Measurements from ENCODE around the gene DHX8.

The DHX8 gene

DNA sequence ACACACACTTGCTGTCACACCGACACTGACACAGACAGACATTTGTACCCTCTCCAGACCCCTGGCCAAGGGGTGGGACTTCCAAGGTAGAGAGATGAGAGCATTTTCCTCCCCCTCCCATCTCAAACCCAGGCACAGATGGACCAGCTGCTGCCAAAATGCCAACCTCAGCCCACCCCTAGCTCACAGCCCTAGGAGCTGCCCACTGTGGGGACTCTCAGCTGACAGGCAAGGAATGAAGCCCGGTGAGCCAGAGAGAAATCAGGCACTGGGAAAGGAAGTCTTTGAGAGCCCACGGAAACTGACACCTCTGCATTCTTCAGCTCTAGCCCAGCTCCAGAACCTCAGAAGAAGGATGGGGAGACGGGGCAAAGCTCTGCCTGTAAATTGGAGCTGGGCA is 59.5 kb downstream of the DHX8 start:
- TF ChIP-seq, protein P1, sequence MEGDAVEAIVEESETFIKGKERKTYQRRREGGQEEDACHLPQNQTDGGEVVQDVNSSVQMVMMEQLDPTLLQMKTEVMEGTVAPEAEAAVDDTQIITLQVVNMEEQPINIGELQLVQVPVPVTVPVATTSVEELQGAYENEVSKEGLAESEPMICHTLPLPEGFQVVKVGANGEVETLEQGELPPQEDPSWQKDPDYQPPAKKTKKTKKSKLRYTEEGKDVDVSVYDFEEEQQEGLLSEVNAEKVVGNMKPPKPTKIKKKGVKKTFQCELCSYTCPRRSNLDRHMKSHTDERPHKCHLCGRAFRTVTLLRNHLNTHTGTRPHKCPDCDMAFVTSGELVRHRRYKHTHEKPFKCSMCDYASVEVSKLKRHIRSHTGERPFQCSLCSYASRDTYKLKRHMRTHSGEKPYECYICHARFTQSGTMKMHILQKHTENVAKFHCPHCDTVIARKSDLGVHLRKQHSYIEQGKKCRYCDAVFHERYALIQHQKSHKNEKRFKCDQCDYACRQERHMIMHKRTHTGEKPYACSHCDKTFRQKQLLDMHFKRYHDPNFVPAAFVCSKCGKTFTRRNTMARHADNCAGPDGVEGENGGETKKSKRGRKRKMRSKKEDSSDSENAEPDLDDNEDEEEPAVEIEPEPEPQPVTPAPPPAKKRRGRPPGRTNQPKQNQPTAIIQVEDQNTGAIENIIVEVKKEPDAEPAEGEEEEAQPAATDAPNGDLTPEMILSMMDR (conservative IDR thresholded peaks at IDR 0.05; ENCODE audit: low read depth, low read length): no peak
- no peak for DNase-seq (ENCODE audit: low read depth)
- no peak overlapping the region for H3K4me3 ChIP-seq (ENCODE audit: low read length)

DNA sequence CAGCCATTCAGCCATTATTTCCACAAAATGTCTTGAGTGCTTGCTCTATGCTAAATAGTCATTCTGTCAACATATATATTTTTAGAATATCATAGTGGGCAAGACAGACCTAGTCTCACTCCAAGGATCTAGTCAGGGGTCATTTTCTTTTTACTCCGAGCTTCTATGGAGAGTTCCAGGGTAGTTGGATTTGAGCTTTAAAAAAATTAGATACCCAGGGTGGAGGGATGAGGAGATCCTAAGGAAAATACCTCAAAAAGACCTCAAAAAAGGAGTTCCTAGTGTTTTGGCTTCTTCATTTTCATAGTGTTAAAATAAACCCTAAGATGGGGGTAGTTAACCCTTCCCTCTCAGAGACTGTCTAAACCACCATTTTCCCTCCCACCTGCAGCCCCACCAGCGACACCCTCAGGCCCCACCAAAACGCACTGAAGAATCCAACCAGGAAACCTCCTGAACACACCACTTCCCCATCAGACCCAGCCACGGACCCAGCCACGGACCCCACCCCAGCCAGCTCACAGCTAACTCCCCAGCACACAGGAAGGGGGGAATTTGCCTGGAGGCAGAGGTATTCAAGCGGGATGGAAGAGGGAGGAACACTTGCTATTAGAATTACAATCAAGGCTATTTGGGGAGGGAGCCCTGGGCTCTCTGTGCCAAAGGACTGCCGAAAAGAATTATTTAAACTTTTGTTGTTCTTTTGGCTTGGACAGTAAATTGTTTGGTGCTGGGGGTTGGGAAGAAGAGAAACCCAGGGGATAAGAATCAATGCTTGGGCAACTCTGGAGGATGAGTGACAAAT is 60.2 kb downstream of the DHX8 start:
- DNase-seq (ENCODE audit: low read depth): no peak
- TF ChIP-seq, protein P1 (conservative IDR thresholded peaks at IDR 0.05; ENCODE audit: low read depth, low read length): peak; percentile 3
- no peak overlapping the region for H3K4me3 ChIP-seq (ENCODE audit: low read length)

DNA sequence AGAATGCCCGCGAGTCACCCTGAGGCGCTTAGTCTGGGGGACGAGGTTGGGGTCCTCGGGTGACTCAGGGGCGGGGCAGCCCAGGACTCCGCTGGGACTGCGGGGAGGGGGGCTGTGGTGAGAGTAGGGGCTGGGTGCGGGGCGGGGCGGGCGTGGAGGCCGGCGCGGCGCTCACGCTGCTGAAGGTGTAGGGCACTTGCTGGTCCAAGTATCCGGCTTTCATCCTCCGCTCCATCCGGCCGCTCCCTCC is 61.5 kb downstream of the DHX8 start:
- DNase-seq (ENCODE audit: low read depth): no peak
- TF ChIP-seq, protein P1 (conservative IDR thresholded peaks at IDR 0.05; ENCODE audit: low read depth, low read length): no peak
- peak overlapping the region; percentile 60 for H3K4me3 ChIP-seq (ENCODE audit: low read length)

DNA sequence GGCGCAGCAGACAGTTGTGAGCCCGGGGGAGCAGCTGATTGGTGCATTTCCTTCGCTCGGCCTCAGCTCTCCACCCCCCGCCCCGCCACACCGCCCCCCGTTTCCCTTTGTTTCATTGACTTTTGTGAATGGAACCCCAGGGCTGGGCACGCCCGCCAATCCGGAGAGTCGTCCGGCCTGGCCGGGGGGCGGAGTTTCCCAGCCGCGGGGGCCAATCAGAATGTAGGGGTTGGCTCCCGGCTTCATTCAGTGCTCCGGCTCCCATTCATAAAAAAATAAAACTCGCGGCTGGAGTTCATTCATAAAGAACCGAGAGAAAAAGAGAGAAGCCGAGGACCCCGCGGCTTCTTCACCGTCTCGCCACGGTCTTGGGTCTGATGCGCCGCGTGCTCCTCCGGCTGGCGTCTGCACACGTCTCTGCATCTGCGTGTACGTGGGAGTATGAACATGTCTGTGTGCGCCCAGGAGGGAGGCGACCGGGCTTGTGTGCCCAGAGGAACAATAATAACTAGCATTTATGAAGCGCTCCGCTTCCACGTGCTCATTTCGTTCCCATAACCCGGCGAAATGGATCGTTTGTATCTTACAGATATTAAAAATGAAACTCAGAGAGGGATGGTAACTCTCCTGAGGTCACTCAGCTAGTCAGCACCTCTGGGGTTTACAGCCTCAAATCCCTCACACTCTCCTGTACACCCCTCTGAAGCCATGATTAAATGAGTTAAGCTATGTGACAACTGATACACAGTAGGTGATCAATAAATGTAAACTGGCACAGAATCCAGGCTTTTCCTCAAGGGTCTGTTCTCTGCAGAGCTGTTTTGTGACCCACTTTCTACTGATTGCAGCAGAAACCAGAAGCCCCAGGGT is 62.8 kb downstream of the DHX8 start, which contains the start of gene ETV4:
ETV4 (minus strand) TSS at position 22 of the 870 bp plus-strand sequence. CDS start 723 bp downstream, outside the sequence.
- peak; percentile 59 for DNase-seq (ENCODE audit: low read depth)
- TF ChIP-seq, protein P1 (conservative IDR thresholded peaks at IDR 0.05; ENCODE audit: low read depth, low read length): no peak
- H3K4me3 ChIP-seq (ENCODE audit: low read length): peak within 1 kb of the TSS; percentile 60

DNA sequence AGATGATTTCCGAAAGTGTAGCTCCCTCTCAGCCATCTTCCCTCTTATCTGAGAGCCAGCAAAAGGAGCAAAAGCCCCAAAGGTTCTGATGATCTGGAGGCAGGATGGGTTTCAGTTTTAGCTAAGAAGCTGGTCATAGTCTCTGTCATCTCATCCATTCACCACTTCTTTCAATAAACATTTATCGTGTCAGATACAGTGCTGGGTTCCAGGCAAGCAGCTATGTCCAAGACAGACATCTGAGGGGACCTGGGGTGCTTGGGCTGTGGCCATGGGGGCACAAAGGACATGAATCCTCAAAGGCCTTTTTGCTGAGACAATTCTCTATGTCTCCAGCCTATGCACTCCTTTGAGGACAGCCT is 63.4 kb downstream of the DHX8 start:
- no peak for DNase-seq (ENCODE audit: low read depth)
- no peak overlapping the region for H3K4me3 ChIP-seq (ENCODE audit: low read length)
- TF ChIP-seq, protein P1 (conservative IDR thresholded peaks at IDR 0.05; ENCODE audit: low read depth, low read length): no peak

DNA sequence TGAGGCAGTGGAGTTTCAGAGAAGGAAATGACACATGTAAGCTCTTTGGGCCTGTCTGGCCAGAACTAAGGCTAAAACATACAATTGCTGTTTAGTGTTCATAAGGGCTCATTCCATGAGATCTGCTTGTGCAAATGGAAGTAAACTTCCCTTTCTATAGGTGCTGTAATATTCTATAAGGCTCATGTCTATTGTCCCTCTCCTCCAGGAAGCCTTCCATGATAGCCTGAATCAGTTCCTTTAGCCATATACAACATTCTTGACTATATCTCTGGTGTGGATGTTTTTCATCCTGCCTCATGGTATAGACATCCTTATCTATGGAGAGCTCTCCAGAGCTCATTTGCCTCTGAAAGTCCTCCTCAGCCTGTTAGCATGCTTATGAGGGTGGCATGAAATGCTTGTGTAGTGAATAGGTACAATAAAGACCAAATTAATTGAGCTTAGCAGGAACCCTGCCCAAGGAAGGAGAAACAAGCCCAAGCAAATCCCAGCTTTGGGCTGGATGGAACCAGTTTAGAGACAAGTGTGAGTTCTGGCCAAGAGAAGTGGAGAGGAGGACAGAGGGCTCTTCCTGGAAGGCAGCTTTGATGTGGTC is 64.0 kb downstream of the DHX8 start:
- DNase-seq (ENCODE audit: low read depth): no peak
- H3K4me3 ChIP-seq (ENCODE audit: low read length): no peak overlapping the region
- TF ChIP-seq, protein P1 (conservative IDR thresholded peaks at IDR 0.05; ENCODE audit: low read depth, low read length): no peak

All from retinal pigment epithelial cell (primary cell).